NCI-H460 (cell line): ENCODE data around the gene PGGHG. TPM values are rescaled to one million over a fixed set of nuclear protein-coding genes. Genes with fewer than 3 reads are reported as not detected.
"Not testable (repeated sequence)": the region's sequence is repeated elsewhere in the genome, so short reads cannot be mapped to it uniquely, and the experiment has no call there.

Source experiments
- DNase-seq: peaks from one replicate; pipeline ENCODE4 v3.0.0-alpha.2; 2016; ENCODE audit warnings: low read depth; ENCODE audit errors: extremely low read depth
- total RNA-seq: library from RNA; depleted of rRNA; stranded (reverse); fragments of >200 nt; shearing (Covaris generic); gene quantifications from 2 replicates; pipeline ENCODE4 v1.2.3, GENCODE V29; 2014

Gene PGGHG
- total RNA-seq, 1 experiment from 2014 or later = 13.4 TPM

GRCh38 chr11:326842-327580 lies 38.1 kb downstream of the PGGHG start:
- DNase-seq = no peak

- DNase-seq = no peak
These were observed 38.6 kb downstream of the PGGHG start for GRCh38 chr11:327581-327923.

- no peak for DNase-seq
These were observed 39.1 kb downstream of the PGGHG start for GRCh38 chr11:328012-328411.

- DNase-seq = not testable (repeated sequence)
These were observed 39.7 kb downstream of the PGGHG start for GRCh38 chr11:328516-329100.

GRCh38 chr11:329886-330253 lies 40.9 kb downstream of the PGGHG start:
- no peak for DNase-seq

- DNase-seq = no peak
These were observed 41.4 kb downstream of the PGGHG start for GRCh38 chr11:330307-330693.

DNA sequence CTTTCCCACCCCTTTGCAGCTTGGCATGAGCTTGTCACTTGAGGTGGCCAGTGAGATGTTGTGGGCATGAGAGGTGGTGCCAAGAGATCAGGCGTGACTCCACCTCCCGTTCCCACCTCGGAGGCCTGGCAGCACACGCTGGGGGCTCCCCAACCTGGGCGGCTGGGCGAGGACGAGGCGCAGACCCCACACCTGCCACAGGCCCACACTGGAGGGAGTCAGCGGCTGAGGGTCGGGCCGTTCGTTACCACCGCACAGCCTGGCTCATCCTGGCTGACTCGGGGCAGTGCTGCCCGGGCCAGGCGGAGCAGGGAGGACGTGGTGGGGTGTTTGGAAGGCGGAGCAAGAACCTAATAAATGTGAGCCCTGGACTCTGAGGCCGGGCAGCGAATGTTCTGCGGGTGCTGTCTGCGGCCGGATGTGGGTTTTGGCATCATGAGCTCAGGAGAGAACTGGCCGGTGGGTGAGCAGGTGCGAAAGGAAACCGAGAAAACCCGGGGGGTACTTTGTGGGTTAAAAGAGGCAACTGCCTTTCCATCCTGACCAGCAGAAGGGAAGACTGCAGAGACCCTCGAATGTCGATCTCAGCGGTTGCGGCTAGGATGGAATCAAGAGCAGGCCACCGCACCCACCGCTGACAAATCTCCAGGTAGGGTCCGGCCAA lies 41.9 kb downstream of the PGGHG start:
- no peak for DNase-seq

DNA sequence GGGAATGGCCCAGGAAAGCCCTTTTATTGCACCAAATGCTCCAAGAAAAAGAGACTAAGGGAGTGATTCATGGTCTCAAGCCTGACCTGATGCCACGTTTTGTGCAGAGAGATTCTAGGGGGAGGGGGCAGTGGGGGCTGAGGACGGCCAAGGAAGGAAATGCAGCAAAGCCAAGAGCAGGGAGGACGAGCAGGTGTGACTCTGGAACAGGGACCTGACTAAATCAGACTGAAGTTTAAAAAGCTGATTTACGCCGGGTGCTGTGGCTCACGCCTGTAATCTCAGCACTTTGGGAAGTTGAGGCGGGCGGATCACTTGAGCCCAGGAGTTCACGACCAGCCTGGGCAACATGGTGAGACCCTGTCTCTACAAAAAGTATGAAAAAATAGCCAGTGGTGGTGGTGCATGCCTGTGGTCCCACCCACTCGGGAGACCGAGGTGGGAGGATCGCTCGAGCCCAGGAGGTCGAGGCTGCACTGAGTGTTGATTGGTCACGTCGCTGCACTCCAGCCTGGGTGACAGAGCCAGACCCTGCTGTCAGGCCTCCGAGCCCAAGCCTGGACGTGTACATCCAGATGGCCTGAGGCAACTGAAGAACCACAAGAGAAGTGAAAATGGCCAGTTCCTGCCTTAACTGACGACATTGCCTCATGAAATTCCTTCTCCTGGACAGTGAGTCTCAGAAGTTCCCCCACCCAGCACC lies 42.6 kb downstream of the PGGHG start:
- DNase-seq = no peak

DNA sequence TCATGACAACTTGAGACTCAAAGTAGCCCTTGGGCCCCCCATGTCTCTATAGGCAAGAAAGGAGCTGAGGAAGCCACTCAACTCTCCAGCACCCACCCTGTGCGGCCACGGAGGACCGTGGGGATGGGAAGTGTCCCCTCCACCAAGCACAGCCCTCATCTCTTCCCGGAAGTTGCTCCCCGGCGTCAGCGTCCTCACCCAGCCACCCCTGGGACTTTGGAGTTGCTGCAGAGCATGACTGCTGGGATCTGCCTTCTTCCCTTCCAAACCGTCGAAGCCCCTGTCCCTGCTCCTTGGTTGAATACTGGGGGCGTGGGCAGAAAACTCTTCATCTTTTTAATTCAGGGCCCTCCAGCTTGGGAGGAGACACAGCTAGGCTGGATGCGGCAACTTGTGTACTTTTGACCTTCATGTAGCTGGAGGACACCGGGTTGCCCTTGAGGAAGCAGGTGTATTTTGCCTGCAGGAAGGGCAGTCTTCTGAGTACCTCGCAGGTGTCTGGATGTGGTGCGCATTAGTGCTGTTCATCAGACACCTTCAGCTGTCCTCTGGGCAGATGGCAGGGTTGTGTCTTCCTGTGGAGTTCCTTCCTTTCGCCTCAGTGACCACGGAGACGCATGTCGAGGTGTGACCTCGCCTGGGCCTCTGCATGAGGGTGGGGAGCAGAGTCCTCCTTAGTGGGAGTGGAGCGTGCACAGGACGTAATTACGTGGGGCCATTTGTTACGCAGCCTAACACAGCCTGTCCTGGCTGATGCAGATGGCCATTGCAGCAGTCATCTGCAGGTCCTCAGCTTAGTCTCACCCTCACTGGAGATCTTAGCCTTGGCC lies 43.9 kb downstream of the PGGHG start:
- no peak for DNase-seq

- not testable (repeated sequence) for DNase-seq
These were observed 44.8 kb downstream of the PGGHG start for GRCh38 chr11:333616-334263.

DNA sequence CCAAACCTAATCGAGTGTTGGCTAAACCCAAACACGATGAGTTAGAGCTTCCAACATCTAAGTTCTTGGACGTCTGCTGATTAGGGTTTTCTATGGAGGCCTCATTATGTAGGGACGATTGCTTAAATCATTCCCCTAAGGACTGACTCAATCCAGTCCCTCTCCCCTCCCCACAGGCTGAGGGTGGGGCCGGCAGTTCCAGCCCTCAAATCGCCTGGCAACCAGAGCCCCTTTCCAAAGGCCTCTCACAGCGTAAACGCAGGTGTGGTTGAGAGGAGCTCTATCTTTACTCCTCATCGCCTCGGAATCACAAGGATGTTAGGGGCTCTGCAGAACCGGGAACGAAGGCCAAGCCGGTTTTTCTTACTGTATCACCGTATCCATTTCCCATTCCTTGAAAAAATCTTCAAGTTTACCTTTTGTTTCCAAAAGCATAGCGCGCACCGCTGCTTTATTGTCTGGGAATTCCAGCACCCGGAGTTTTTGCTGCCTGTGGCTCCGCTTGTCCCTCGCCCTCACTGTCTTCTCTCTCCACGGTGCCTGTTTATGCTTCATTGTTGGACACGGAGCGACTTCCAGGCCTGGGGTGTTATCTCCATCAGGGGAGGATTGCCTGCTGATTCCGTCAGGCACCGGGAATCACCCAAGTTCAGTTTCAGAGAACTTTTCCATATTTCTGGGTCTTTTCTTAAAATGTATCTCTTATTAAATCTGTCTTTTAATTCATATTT lies 45.5 kb downstream of the PGGHG start:
- DNase-seq = no peak

GRCh38 chr11:335779-336658 lies 47.1 kb downstream of the PGGHG start:
- no peak for DNase-seq

DNA sequence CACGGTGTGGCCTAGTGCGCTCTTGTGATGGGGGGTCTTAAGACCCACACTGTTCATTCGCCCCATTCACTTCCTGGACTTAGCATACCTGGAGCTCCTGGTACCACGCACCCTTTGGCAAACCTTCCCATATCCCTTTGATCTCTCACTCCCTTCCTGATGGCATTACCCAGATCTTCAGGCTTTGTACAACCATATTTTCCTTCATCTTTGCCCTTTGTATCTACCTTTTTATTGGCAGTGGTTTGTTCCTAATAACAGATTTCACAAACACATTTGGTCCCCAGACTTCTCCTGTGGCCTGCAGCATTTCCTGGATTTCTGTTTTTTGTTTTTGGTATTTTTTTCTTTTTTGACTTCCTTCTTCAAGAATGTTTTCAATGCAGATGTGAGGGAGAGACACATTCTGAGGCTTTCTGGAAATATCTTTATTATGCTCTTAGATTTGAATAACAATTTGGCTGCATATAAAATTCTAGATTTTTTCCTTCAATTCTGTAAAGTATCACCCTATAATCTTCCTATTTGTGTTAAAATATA lies 47.8 kb downstream of the PGGHG start:
- no peak for DNase-seq

DNA sequence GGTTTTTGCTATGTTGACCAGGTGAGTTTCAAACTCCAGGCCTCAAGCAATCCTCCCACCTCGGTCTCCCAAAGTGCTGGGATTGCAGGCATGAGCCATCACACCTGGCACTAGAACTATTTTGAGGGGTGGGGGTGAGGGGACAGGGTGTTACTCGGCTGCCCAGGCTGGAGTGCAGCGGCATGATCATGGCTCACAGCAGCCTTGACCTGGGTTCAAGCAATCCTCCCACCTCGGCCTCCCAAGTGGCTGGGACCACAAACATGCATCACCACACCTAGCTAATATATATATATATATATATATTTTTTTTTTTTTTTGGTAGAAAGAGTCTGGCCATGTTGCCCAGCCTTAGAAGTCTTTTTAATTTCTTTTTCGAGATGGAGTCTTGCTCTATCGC lies 48.8 kb downstream of the PGGHG start:
- DNase-seq = no peak

DNA sequence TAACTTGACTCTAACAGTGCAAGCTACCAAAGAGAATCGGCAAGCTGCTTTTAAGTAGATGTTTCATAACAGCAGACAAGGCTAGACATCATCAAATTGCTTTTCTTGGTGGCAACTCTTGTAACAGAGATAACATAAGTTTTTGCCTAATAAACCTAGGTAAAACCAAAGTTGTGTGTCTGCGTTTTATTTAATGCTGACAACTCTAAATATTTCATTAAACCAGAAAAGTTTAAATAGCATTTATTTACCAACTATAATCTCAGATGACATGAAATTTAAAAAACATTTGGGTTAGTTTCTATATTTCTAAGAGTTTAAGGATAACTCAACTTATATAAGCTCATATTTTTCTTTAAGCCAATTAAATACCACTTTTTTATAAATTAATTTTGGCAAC lies 51.0 kb downstream of the PGGHG start:
- DNase-seq = no peak

DNA sequence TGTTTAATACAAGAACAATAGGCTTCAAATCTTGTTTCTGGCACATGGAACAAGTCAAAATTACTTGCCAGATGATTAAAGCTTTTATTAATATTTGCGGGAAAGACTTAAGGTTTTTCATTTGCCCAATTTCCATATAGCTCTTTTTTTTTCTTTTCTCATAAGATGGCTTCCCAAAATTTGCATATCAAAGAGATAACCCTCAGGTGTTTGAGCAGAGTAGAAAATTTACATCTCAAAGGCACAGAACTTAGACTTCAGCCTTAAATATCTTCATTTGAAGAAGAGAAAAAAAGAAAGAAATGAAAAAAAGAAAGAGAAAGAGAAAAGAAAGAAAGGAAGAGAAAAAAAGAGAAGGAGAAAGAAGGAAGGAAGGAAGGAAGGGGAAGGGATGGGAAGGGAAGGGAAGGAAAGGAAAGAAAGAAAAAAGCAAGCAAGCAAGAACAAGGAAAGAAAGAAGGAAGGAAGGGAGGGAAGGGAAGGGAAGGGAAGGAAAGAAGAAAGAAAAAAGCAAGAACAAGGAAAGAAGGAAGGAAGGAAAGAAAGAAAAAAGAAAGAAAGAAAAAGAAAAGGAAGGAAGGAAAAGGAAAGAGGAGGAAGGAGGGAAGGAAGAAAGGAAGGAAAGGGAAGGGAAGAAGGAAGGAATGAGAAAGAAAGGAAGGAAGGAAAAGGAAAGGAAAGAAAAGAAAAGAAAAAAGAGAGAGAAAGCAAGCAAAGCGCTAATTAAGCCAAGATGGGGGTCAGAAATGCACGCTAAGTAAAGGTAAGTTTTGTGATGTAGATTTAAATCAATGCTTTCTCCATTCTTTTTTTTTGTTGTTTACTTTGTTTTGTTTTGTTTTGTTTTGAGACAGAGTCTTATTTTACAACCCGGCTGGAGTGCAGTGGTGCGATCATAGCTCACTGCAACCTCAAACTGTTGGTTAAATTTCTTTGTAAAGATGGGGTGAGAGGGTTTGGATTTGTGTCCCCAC lies 51.9 kb downstream of the PGGHG start:
- no peak for DNase-seq

DNA sequence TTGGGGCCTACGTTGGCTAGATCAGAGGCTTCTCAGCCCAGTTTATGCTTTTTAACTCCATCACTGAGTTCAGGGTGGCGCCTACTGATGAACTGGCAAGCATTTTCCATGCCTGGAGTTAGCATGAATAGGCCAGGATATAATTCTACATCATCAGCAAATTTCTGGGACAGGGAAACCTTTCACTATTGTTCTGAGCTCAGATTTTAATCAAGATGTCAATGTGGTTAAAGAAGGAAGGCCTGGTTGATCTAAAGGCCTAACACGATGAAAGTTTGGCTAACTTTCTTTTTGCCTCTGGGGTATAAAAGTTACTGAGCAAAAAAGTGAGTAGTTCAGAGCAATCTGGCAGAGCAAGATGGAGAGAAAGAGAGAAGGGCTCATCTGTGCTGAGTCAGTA lies 53.4 kb downstream of the PGGHG start:
- DNase-seq = no peak
